ENCODE measurements around the gene PACS2.
A peak's percentile ranks its signal among the peaks of the same experiment; 100 is the strongest.
"Not testable (repeated sequence)": the region's sequence is repeated elsewhere in the genome, so short reads cannot be mapped to it uniquely, and the experiment has no call there.

Gene PACS2

GRCh38 chr14:105351920-105352851, 37.6 kb downstream of the PACS2 start:
- peak; percentile 85 to 96 (median 88) for DNase-seq

- no peak for DNase-seq
These were observed 38.6 kb downstream of the PACS2 start for GRCh38 chr14:105353136-105353535.

- no peak for DNase-seq
These were observed 40.0 kb downstream of the PACS2 start for GRCh38 chr14:105354541-105354940.

GRCh38 chr14:105355049-105355575, 40.6 kb downstream of the PACS2 start:
- no peak for DNase-seq

GRCh38 chr14:105355850-105356604, 41.5 kb downstream of the PACS2 start:
- no peak for DNase-seq

GRCh38 chr14:105356927-105357326, 42.4 kb downstream of the PACS2 start:
- no peak for DNase-seq

GRCh38 chr14:105357626-105358025, 43.1 kb downstream of the PACS2 start:
- DNase-seq = no peak

GRCh38 chr14:105358140-105358846, 43.7 kb downstream of the PACS2 start:
- DNase-seq = no peak

GRCh38 chr14:105358943-105359342, 44.4 kb downstream of the PACS2 start:
- no peak for DNase-seq

- DNase-seq = not testable (repeated sequence)
These were observed 46.9 kb downstream of the PACS2 start for GRCh38 chr14:105361412-105361811.

- DNase-seq = no peak
These were observed 49.5 kb downstream of the PACS2 start for GRCh38 chr14:105363847-105364708.

- no peak for DNase-seq
These were observed 50.6 kb downstream of the PACS2 start for GRCh38 chr14:105365101-105365500.

GRCh38 chr14:105365681-105366080, 51.1 kb downstream of the PACS2 start:
- no peak for DNase-seq

GRCh38 chr14:105366386-105367074, 52.0 kb downstream of the PACS2 start:
- DNase-seq = no peak

- no peak for DNase-seq
These were observed 52.8 kb downstream of the PACS2 start for GRCh38 chr14:105367116-105368031.

- no peak for DNase-seq
These were observed 53.5 kb downstream of the PACS2 start for GRCh38 chr14:105368032-105368417.

GRCh38 chr14:105368426-105368825, 53.9 kb downstream of the PACS2 start:
- no peak for DNase-seq

GRCh38 chr14:105368910-105369652, 54.5 kb downstream of the PACS2 start:
- no peak for DNase-seq

- no peak for DNase-seq
These were observed 55.1 kb downstream of the PACS2 start for GRCh38 chr14:105369653-105370040.

- no peak for DNase-seq
These were observed 59.8 kb downstream of the PACS2 start for GRCh38 chr14:105374389-105374788.

Data from NCI-H1417 (cell line).